Nephron (organoid): ENCODE data around the gene MOB1A.
A peak's percentile ranks its signal among the peaks of the same experiment; 100 is the strongest.
"Not testable (repeated sequence)": the region's sequence is repeated elsewhere in the genome, so short reads cannot be mapped to it uniquely, and the experiment has no call there.

Experiments
- H3K27ac Mint-ChIP-seq, 3 experiments: 2 replicates each; pipeline ENCODE4 v1.8.0; 2020; ENCODE audit warnings: mixed read lengths in 3 of 3, mild to moderate bottlenecking in 2 of 3, moderate library complexity in 1 of 3
- H3K27me3 Mint-ChIP-seq: 2 replicates; pipeline ENCODE4 v1.8.0; 2021; ENCODE audit warnings: low read depth, mild to moderate bottlenecking, moderate library complexity, mixed read lengths
- H3K36me3 Mint-ChIP-seq: 2 replicates; pipeline ENCODE4 v1.8.0; 2020; ENCODE audit warnings: low read depth, mixed read lengths
- H3K4me1 Mint-ChIP-seq: 2 replicates; pipeline ENCODE4 v1.8.0; 2020; ENCODE audit warnings: mixed read lengths
- H3K4me3 Mint-ChIP-seq, 3 experiments: 2 replicates each; pipeline ENCODE4 v1.8.0; 2020; ENCODE audit warnings: mild to moderate bottlenecking in 3 of 3, mixed read lengths in 3 of 3, moderate library complexity in 2 of 3
- H3K9me3 Mint-ChIP-seq: 2 replicates; pipeline ENCODE4 v1.8.0; 2020; ENCODE audit warnings: mixed read lengths
- CTCF ChIP-seq, 3 experiments: fragments of 200-600 bp; sonication (generic); IDR thresholded peaks; one replicate each; pipeline ENCODE4 v1.5.0; 2021; ENCODE audit warnings: antibody characterized with exemption in 3 of 3; ENCODE audit not compliant: unreplicated experiment in 3 of 3

The MOB1A gene

GRCh38 chr2:74128206-74128605, 50.5 kb downstream of the MOB1A start:
- Mint-ChIP-seq H3K4me1 (no peaks in the 10 kb centered on the region), H3K27ac (no peak overlapping the region), H3K36me3 (peaks cover 3% of the 10 kb centered on the region), H3K9me3 (no peaks in the 10 kb centered on the region), H3K27me3 (no peaks in the 10 kb centered on the region), H3K4me3 (no peak overlapping the region)
- TF ChIP-seq CTCF (IDR thresholded peaks at IDR 0.05; ENCODE audit: unreplicated experiment in 3 of 3): peak in 2 of 3 experiments; percentile 15 to 39

DNA sequence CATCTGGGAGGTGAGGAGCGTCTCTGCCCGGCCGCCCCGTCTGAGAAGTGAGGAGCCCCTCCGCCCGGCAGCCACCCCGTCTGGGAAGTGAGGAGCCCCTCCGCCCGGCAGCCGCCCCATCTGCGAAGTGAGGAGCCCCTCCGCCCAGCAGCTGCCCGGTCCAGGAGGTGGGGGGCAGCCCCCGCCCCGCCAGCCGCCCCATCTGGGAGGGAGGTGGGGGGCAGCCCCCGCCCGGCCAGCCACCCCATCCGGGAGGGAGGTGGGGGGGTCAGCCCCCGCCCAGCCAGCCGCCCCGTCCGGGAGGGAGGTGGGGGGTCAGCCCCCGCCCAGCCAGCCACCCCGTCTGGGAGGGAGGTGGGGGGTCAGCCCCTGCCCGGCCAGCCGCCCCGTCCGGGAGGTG, 54.7 kb downstream of the MOB1A start:
- peaks cover 16% of the 10 kb centered on the region for H3K9me3 Mint-ChIP-seq
- not testable (repeated sequence) for H3K4me3 Mint-ChIP-seq, H3K27ac Mint-ChIP-seq, H3K27me3 Mint-ChIP-seq, H3K4me1 Mint-ChIP-seq, H3K36me3 Mint-ChIP-seq

- not testable (repeated sequence) for H3K27ac Mint-ChIP-seq, H3K4me1 Mint-ChIP-seq, H3K27me3 Mint-ChIP-seq, H3K4me3 Mint-ChIP-seq, H3K36me3 Mint-ChIP-seq
- peaks cover 16% of the 10 kb centered on the region for H3K9me3 Mint-ChIP-seq
Measured at GRCh38 chr2:74121846-74122245, 56.8 kb downstream of the MOB1A start.

GRCh38 chr2:74119912-74120825, 58.5 kb downstream of the MOB1A start:
- peak overlapping the region in 1 of 3 experiments; percentile 19 for H3K4me3 Mint-ChIP-seq
- no peaks in the 10 kb centered on the region for H3K36me3 Mint-ChIP-seq
- no peaks in the 10 kb centered on the region for H3K4me1 Mint-ChIP-seq

GRCh38 chr2:74119339-74119738, 59.3 kb downstream of the MOB1A start:
- no peaks in the 10 kb centered on the region for H3K4me1 Mint-ChIP-seq
- no peaks in the 10 kb centered on the region for H3K36me3 Mint-ChIP-seq
- H3K27ac Mint-ChIP-seq: no peak overlapping the region
- peaks cover 18% of the 10 kb centered on the region for H3K9me3 Mint-ChIP-seq
- H3K27me3 Mint-ChIP-seq: no peaks in the 10 kb centered on the region
- no peak overlapping the region for H3K4me3 Mint-ChIP-seq
- TF ChIP-seq CTCF (IDR thresholded peaks at IDR 0.05; ENCODE audit: unreplicated experiment in 3 of 3): no peak

More at GRCh38 chr2:74119912-74120825, 58.5 kb downstream of the MOB1A start:
- no peak for TF ChIP-seq CTCF (IDR thresholded peaks at IDR 0.05; ENCODE audit: unreplicated experiment in 3 of 3)
- H3K9me3 Mint-ChIP-seq: peaks cover 16% of the 10 kb centered on the region
- H3K27ac Mint-ChIP-seq: no peak overlapping the region
- H3K27me3 Mint-ChIP-seq: no peaks in the 10 kb centered on the region

DNA sequence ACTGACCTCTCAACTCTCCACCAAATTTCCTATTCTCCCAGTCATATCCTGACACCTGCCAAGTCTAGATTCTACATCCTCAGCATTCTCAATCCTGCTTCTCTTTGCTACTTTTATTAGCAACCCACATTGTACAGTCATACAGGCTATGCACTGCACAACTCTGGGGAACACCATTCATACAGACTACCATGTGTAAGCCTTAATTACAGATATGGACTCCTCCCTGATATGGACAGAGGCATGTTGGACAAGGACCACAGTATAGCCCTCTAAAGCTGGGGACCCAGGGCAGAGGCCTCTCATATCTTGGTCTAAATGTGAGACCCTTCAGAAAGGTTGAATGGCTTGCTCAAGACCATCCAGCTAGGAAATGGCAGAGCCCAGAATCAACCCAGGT, 67.3 kb downstream of the MOB1A start:
- no peak for TF ChIP-seq CTCF (IDR thresholded peaks at IDR 0.05; ENCODE audit: unreplicated experiment in 3 of 3)
- Mint-ChIP-seq H3K27me3 (no peaks in the 10 kb centered on the region), H3K9me3 (peaks cover 6% of the 10 kb centered on the region), H3K36me3 (peaks cover 7% of the 10 kb centered on the region), H3K27ac (no peak overlapping the region), H3K4me1 (no peaks in the 10 kb centered on the region), H3K4me3 (no peak overlapping the region)

GRCh38 chr2:74110537-74110936, 68.1 kb downstream of the MOB1A start:
- no peaks in the 10 kb centered on the region for H3K4me1 Mint-ChIP-seq
- peaks cover 6% of the 10 kb centered on the region for H3K9me3 Mint-ChIP-seq

More at GRCh38 chr2:74110537-74110936, 68.1 kb downstream of the MOB1A start:
- Mint-ChIP-seq H3K36me3 (peaks cover 11% of the 10 kb centered on the region), H3K4me3 (no peak overlapping the region), H3K27ac (no peak overlapping the region), H3K27me3 (no peaks in the 10 kb centered on the region)
- TF ChIP-seq CTCF (IDR thresholded peaks at IDR 0.05; ENCODE audit: unreplicated experiment in 3 of 3): no peak
